Uterus (tissue), 2 donors: ENCODE results near the gene WDR11.

ENCODE experiments used
- CTCF ChIP-seq, 4 experiments: fragments of 200-600 bp in 2 of 4; fragments of 450-650 bp in 2 of 4; sonication (generic) in 2 of 4; IDR thresholded peaks; one replicate each; pipeline ENCODE4 v1.5.1; 2016 to 2019; ENCODE audit warnings: antibody characterized with exemption in 4 of 4, mild to moderate bottlenecking in 2 of 4, moderate library complexity in 1 of 4
- POLR2A ChIP-seq, 2 donors: fragments of 450-650 bp; IDR thresholded peaks; one replicate each; pipeline ENCODE4 v1.6.1; 2016; ENCODE audit warnings: antibody characterized with exemption in 2 of 2, mild to moderate bottlenecking in 1 of 2, moderate library complexity in 1 of 2

GRCh38 chr10:120940299-120940900 is 89.2 kb downstream of the WDR11 start:
- TF ChIP-seq CTCF (IDR thresholded peaks at IDR 0.05), result no peak
- TF ChIP-seq POLR2A (IDR thresholded peaks at IDR 0.05), result no peak
